Esophagus muscularis mucosa (tissue), 4 donors: Measurements from ENCODE around the gene SEMA7A. TPM values are rescaled to one million over a fixed set of nuclear protein-coding genes. Genes with fewer than 3 reads are reported as not detected.
A peak's percentile ranks its signal among the peaks of the same experiment; 100 is the strongest.
"Not testable (repeated sequence)": the region's sequence is repeated elsewhere in the genome, so short reads cannot be mapped to it uniquely, and the experiment has no call there.

Experiments
- DNase-seq: peaks from one replicate; pipeline ENCODE4 v3.0.0-alpha.2; 2017; ENCODE audit errors: extremely low spot score
- H3K27ac ChIP-seq, 4 donors: fragments of 200-600 bp; sonication (generic); replicated peaks in 1 of 4; 1 replicate in 3 of 4; 2 replicates in 1 of 4; pipeline ENCODE4 v1.5.1; 2016 to 2019; ENCODE audit warnings: mild to moderate bottlenecking in 1 of 4
- H3K27me3 ChIP-seq, 4 donors: fragments of 200-600 bp; sonication (generic); one replicate each; pipeline versions ENCODE4 v1.5.1 to v1.6.0; 2016 to 2019
- H3K36me3 ChIP-seq, 4 donors: fragments of 200-600 bp; sonication (generic); one replicate each; pipeline ENCODE4 v1.5.1; 2016 to 2019
- H3K4me1 ChIP-seq, 4 donors: fragments of 200-600 bp; sonication (generic); one replicate each; pipeline ENCODE4 v1.5.1; 2016 to 2019
- H3K4me3 ChIP-seq, 4 donors: fragments of 200-600 bp; sonication (generic); 1 replicate in 2 of 4; 2 replicates in 2 of 4; pipeline ENCODE4 v1.5.1; 2016 to 2019; ENCODE audit warnings: mild to moderate bottlenecking in 4 of 4, moderate library complexity in 1 of 4
- H3K9me3 ChIP-seq, 4 donors: fragments of 200-600 bp; sonication (generic); 1 replicate in 3 of 4; 2 replicates in 1 of 4; pipeline ENCODE4 v1.5.1; 2016 to 2019
- CTCF ChIP-seq, 3 experiments: fragments of 200-600 bp in 2 of 3; fragments of 450-650 bp in 1 of 3; sonication (generic) in 2 of 3; IDR thresholded peaks; one replicate each; pipeline ENCODE4 v1.5.1; 2017 to 2019; ENCODE audit warnings: antibody characterized with exemption in 3 of 3, mild to moderate bottlenecking in 2 of 3, moderate library complexity in 1 of 3
- EP300 ChIP-seq: sonication (generic); formaldehyde crosslinking; IDR thresholded peaks from one replicate; pipeline ENCODE4 v1.6.1; 2017; ENCODE audit warnings: antibody characterized with exemption
- POLR2A ChIP-seq: fragments of 450-650 bp; IDR thresholded peaks from one replicate; pipeline ENCODE4 v1.6.1; 2017; ENCODE audit warnings: antibody characterized with exemption, moderate library complexity, mild to moderate bottlenecking, low read depth
- POLR2AphosphoS5 ChIP-seq, 2 donors: sonication (generic); formaldehyde crosslinking; IDR thresholded peaks; one replicate each; pipeline ENCODE4 v1.6.1; 2017; ENCODE audit warnings: antibody characterized with exemption in 2 of 2
- WGBS: methylation state at CpG from one replicate; pipeline ENCODE4 v1.1.5; 2018; 5-methylcytosine and 5-hydroxymethylcytosine counted together
- intact Hi-C: fragments of 100-400 bp; cut with DNase I; formaldehyde crosslinking; loops from one replicate; pipeline ENCODE4 v1.15.1; 2023
- small RNA-seq, 3 donors: library from RNA; depleted of rRNA; stranded (forward); fragments of <200 nt; gene quantifications; one replicate each; pipeline ENCODE3, GENCODE V24; 2016
- total RNA-seq, 4 donors: library from RNA; depleted of rRNA; stranded (reverse); fragments of >200 nt; gene quantifications; one replicate each; pipeline versions ENCODE4 v1.1.0 to v1.2.1, GENCODE V29; 2016

SEMA7A gene
- total RNA-seq, 4 donors from 2014 or later, result 1.2 to 4.1 (median 2.7) TPM

- DNase-seq, result no peak
- peaks cover 4 to 20% (median 18%) of the 10 kb centered on the region in 4 donors for H3K4me1 ChIP-seq
- no peaks in the 10 kb centered on the region for H3K36me3 ChIP-seq
- no peak for TF ChIP-seq EP300
- TF ChIP-seq POLR2AphosphoS5 (IDR thresholded peaks at IDR 0.05), result no peak
- TF ChIP-seq CTCF (IDR thresholded peaks at IDR 0.05), result no peak
- no peak for TF ChIP-seq POLR2A
- WGBS, result 87% methylated on average over 12 of the region's 12 CpGs
- intact Hi-C loops, result no loop called here
- H3K4me3 ChIP-seq, result peak overlapping the region; percentile 61 to 72 (median 64)
- H3K27me3 ChIP-seq, result peaks cover 0 to 22% (median 0%) of the 10 kb centered on the region in 4 donors
- H3K9me3 ChIP-seq, result no peaks in the 10 kb centered on the region
- peak overlapping the region; percentile 50 to 78 (median 70) for H3K27ac ChIP-seq
Measured at GRCh38 chr15:74364936-74365597, 68.7 kb downstream of the SEMA7A start.

GRCh38 chr15:74362482-74362881, 71.3 kb downstream of the SEMA7A start:
- WGBS, result 87% methylated on average over 1 of the region's 1 CpG
- H3K9me3 ChIP-seq, result no peaks in the 10 kb centered on the region
- no peak overlapping the region for H3K27ac ChIP-seq
- DNase-seq, result no peak
- H3K27me3 ChIP-seq, result peaks cover 0 to 22% (median 0%) of the 10 kb centered on the region in 4 donors
- TF ChIP-seq EP300 (no peak), CTCF (IDR thresholded peaks at IDR 0.05) (no peak), POLR2AphosphoS5 (IDR thresholded peaks at IDR 0.05) (no peak), POLR2A (no peak)
- H3K4me1 ChIP-seq, result peaks cover 4 to 20% (median 18%) of the 10 kb centered on the region in 4 donors
- H3K36me3 ChIP-seq, result no peaks in the 10 kb centered on the region
- intact Hi-C loops, result no loop called here
- no peak overlapping the region for H3K4me3 ChIP-seq

- H3K4me1 ChIP-seq, intact Hi-C loops, H3K36me3 ChIP-seq, H3K4me3 ChIP-seq, DNase-seq, H3K27ac ChIP-seq, H3K9me3 ChIP-seq: not testable (repeated sequence)
- peaks cover 0 to 17% (median 0%) of the 10 kb centered on the region in 4 donors for H3K27me3 ChIP-seq
- WGBS, result 38% methylated on average over 1 of the region's 1 CpG
Measured at GRCh38 chr15:74360855-74361254, 72.9 kb downstream of the SEMA7A start.

- H3K4me3 ChIP-seq, H3K4me1 ChIP-seq, H3K9me3 ChIP-seq, DNase-seq, H3K27me3 ChIP-seq, H3K27ac ChIP-seq, H3K36me3 ChIP-seq, intact Hi-C loops: not testable (repeated sequence)
- 70% methylated on average over 6 of the region's 6 CpGs for WGBS
Measured at GRCh38 chr15:74359376-74359775, 74.4 kb downstream of the SEMA7A start.

Small RNAs within 50 kb of the gene (small RNA-seq; reads per million reads assigned to genes)
- gene MIR6881, result 0 reads per million in 3 donors

Other genes starting within 250 kb of the SEMA7A start
- under 1 TPM; 0.13 to 0.83 (median 0.47) TPM for gene STRA6, start 231.2 kb downstream of the SEMA7A start, total RNA-seq
- not detected for gene CCDC33, start 197.6 kb downstream of the SEMA7A start, total RNA-seq
- 1 to 10 TPM; 1.7 to 2.5 (median 1.8) TPM for gene CYP11A1, start 66.3 kb downstream of the SEMA7A start, total RNA-seq
- gene UBL7, start 27.2 kb upstream of the SEMA7A start, total RNA-seq, result 10 to 100 TPM; 52.7 to 69.7 (median 60.5) TPM
- 1 to 10 TPM; 3.6 to 6.8 (median 6.7) TPM for gene ARID3B, start 107.3 kb upstream of the SEMA7A start, total RNA-seq
- 10 to 100 TPM; 74.6 to 89.8 (median 80.7) TPM for gene CLK3, start 181.9 kb upstream of the SEMA7A start, total RNA-seq